Endothelial cell of umbilical vein (primary cell): ENCODE data around the gene THAP3. TPM values are rescaled to one million over a fixed set of nuclear protein-coding genes. Genes with fewer than 3 reads are reported as not detected.
A peak's percentile ranks its signal among the peaks of the same experiment; 100 is the strongest.

Experiments
- BruUV-seq: library from RNA; stranded (reverse); fragments of 400-500 nt; replicated peaks from 2 replicates; lab custom pipeline; 2021; lab: Mats Ljungman, UMichigan
- CTCF ChIA-PET: fragments of 300-600, 350-600 bp; sonication (Branson Sonifier 250); formaldehyde crosslinking; loops from one replicate; lab custom pipeline; 2021; ENCODE audit warnings: antibody characterized with exemption, inconsistent platforms; lab: Charles Lee
- POLR2A ChIA-PET: fragments of 300-600, 350-600 bp; sonication (Branson Sonifier 250); formaldehyde crosslinking; loops from one replicate; lab custom pipeline; 2021; ENCODE audit warnings: antibody characterized with exemption, inconsistent platforms; lab: Charles Lee
- DNase-seq: peaks from one replicate; pipeline ENCODE4 v3.0.0-alpha.2; 2011; ENCODE audit warnings: low read depth, low spot score
- FAIRE-seq: peaks from 2 replicates; lab custom pipeline; 2011; peaks lifted over from hg19 to GRCh38; lab: Jason Lieb, UNC
- H2AFZ ChIP-seq: 2 replicates; pipeline ENCODE4 v1.6.0; 2012; ENCODE audit warnings: low read depth, low read length, control low read depth, inconsistent platforms
- H3K27ac ChIP-seq: 2 replicates; pipeline ENCODE4 v1.5.1; 2011; ENCODE audit warnings: low read depth, mild to moderate bottlenecking, control low read depth, low read length, moderate library complexity; ENCODE audit not compliant: insufficient read depth
- H3K27me3 ChIP-seq, 2 experiments: 2 replicates each; pipeline versions ENCODE4 v1.6.0 to v1.6.1; 2011; ENCODE audit warnings: low read length in 2 of 2, mixed read lengths in 1 of 2; ENCODE audit not compliant: control insufficient read depth in 2 of 2, insufficient read depth in 2 of 2
- H3K36me3 ChIP-seq, 2 experiments: 2 replicates in 1 of 2; 3 replicates in 1 of 2; pipeline ENCODE4 v1.5.1; 2011; ENCODE audit warnings: low read length in 2 of 2, mild to moderate bottlenecking in 1 of 2, moderate library complexity in 1 of 2; ENCODE audit not compliant: control insufficient read depth in 2 of 2, insufficient read depth in 2 of 2; ENCODE audit errors: extremely low read depth in 1 of 2
- H3K4me1 ChIP-seq: 3 replicates; pipeline ENCODE4 v1.5.1; 2011; ENCODE audit warnings: mild to moderate bottlenecking, low read length; ENCODE audit not compliant: control insufficient read depth, insufficient read depth; ENCODE audit errors: extremely low read depth
- H3K4me2 ChIP-seq: 2 replicates; pipeline ENCODE4 v1.6.1; 2011; ENCODE audit warnings: low read length, control low read depth, mixed read lengths; ENCODE audit not compliant: insufficient read depth
- H3K4me3 ChIP-seq, 3 experiments: fragments of 200-600 bp in 1 of 3; sonication (generic), shearing (Covaris generic) in 1 of 3; replicated peaks in 1 of 3; 2 replicates each; pipeline ENCODE4 v1.5.1; 2011 to 2016; ENCODE audit warnings: control low read depth in 3 of 3, low read length in 3 of 3, mild to moderate bottlenecking in 2 of 3, inconsistent platforms in 1 of 3, low read depth in 1 of 3, moderate library complexity in 1 of 3; ENCODE audit not compliant: insufficient read depth in 1 of 3
- H3K79me2 ChIP-seq: 2 replicates; pipeline ENCODE4 v1.6.0; 2012; ENCODE audit warnings: low read length, inconsistent platforms; ENCODE audit not compliant: control insufficient read depth, insufficient read depth
- H3K9ac ChIP-seq: replicated peaks from 2 replicates; pipeline ENCODE3; 2011; ENCODE audit warnings: low read length, control low read depth; ENCODE audit not compliant: insufficient read depth; ENCODE audit errors: extremely low read depth
- H3K9me1 ChIP-seq: replicated peaks from 3 replicates; pipeline ENCODE4 v1.6.0; 2011; ENCODE audit warnings: mild to moderate bottlenecking, low read length; ENCODE audit not compliant: control insufficient read depth, insufficient read depth; ENCODE audit errors: extremely low read depth
- H3K9me3 ChIP-seq: replicated peaks from 2 replicates; pipeline ENCODE4 v1.5.1; 2012; ENCODE audit warnings: low read length, inconsistent platforms; ENCODE audit not compliant: control insufficient read depth, insufficient read depth
- H4K20me1 ChIP-seq: replicated peaks from 2 replicates; pipeline ENCODE3; 2011; ENCODE audit warnings: mild to moderate bottlenecking, low read length; ENCODE audit not compliant: control insufficient read depth, insufficient read depth; ENCODE audit errors: extremely low read depth
- EZH2 ChIP-seq: IDR thresholded peaks from 2 replicates; pipeline ENCODE4 v1.6.1; 2012; ENCODE audit warnings: borderline replicate concordance, low read depth, mild to moderate bottlenecking, moderate library complexity, low read length, inconsistent platforms; ENCODE audit not compliant: severe bottlenecking
- JUN ChIP-seq: IDR thresholded peaks from 2 replicates; pipeline ENCODE4 v1.6.1; 2011; ENCODE audit warnings: borderline replicate concordance, low read depth; ENCODE audit not compliant: insufficient read length, insufficient read depth
- MYC ChIP-seq: IDR thresholded peaks from one replicate; pipeline ENCODE4 v1.6.1; 2011; ENCODE audit warnings: mild to moderate bottlenecking, low read depth, low read length
- POLR2A ChIP-seq: IDR thresholded peaks from 2 replicates; pipeline ENCODE4 v1.6.1; 2012; ENCODE audit warnings: low read depth, mild to moderate bottlenecking, control low read depth, low read length
- dilution Hi-C: fragments of 300-500 bp; cut with MboI; formaldehyde crosslinking; loops from one replicate; pipeline ENCODE4 v1.15.0; 2019; ENCODE audit warnings: low sequenced_read_pairs; ENCODE audit not compliant: extremely low pct_ligation_motif_present
- intact Hi-C: fragments of 100-400 bp; cut with micrococcal nuclease; formaldehyde crosslinking; loops from one replicate; pipeline ENCODE4 v1.10.0; 2022
- polyA plus RNA-seq, 4 experiments: library from polyadenylated mRNA; depleted of rRNA in 3 of 4; stranded (reverse) in 3 of 4; unstranded in 1 of 4; fragments of >200 nt; gene quantifications; 2 replicates each; pipeline versions ENCODE4 v1.2.1 to v1.2.3, GENCODE V29; 2011 to 2012; ENCODE audit warnings: missing spikeins in 1 of 4
- total RNA-seq: library from RNA; stranded (reverse); gene quantifications from 2 replicates; pipeline ENCODE4 v1.2.3, GENCODE V29; 2021

THAP3 gene
- total and polyA plus RNA-seq, 2 donors (not counting 3 experiments of a cell fraction or from before 2014, with no cell fraction given) = 11.3 to 16.7 TPM

GRCh38 chr1:6592441-6592840 is 32.2 kb upstream of the THAP3 start:
- ChIA-PET POLR2A (no interaction called here), CTCF (no interaction called here)
- Histone ChIP-seq H3K9ac (no peak overlapping the region), H3K36me3 (peaks cover 4 to 48% of the 10 kb centered on the region in 2 experiments), H3K9me1 (no peaks in the 10 kb centered on the region), H3K27ac (no peak overlapping the region), H3K4me3 (no peak overlapping the region), H3K4me2 (no peak overlapping the region), H4K20me1 (no peaks in the 10 kb centered on the region), H2AFZ (no peak overlapping the region), H3K27me3 (no peaks in the 10 kb centered on the region), H3K79me2 (peaks cover 16% of the 10 kb centered on the region), H3K9me3 (no peaks in the 10 kb centered on the region), H3K4me1 (no peaks in the 10 kb centered on the region)
- FAIRE-seq (no peak), DNase-seq (no peak)
- intact Hi-C loops (no loop called here), dilution Hi-C loops (no loop called here)
- TF ChIP-seq JUN (no peak), POLR2A (peak; percentile 4)
- TSS peak; percentile 1 for BruUV-seq

- TF ChIP-seq EZH2 (no peak), MYC (no peak)
- dilution Hi-C loops (no loop called here), intact Hi-C loops (no loop called here)
- Histone ChIP-seq H3K27ac (no peak overlapping the region), H3K9ac (no peak overlapping the region), H3K9me1 (no peaks in the 10 kb centered on the region), H4K20me1 (no peaks in the 10 kb centered on the region), H3K79me2 (peaks cover 22% of the 10 kb centered on the region), H3K36me3 (peaks cover 6 to 51% of the 10 kb centered on the region in 2 experiments), H3K4me2 (no peak overlapping the region), H3K4me3 (no peak overlapping the region), H3K27me3 (no peaks in the 10 kb centered on the region), H3K4me1 (no peaks in the 10 kb centered on the region), H3K9me3 (no peaks in the 10 kb centered on the region), H2AFZ (no peak overlapping the region)
- ChIA-PET POLR2A (no interaction called here), CTCF (no interaction called here)
- no TSS peak for BruUV-seq
- FAIRE-seq (no peak), DNase-seq (no peak)
Measured at GRCh38 chr1:6592865-6593593, 31.6 kb upstream of the THAP3 start.
